Cortex of kidney (tissue), 1 donor: ENCODE results near the gene GTF3C4.

Source experiments
- DNase-seq: peaks from one replicate; lab custom pipeline; 2025; lab: John Stamatoyannopoulos, UW

The GTF3C4 gene, protein sequence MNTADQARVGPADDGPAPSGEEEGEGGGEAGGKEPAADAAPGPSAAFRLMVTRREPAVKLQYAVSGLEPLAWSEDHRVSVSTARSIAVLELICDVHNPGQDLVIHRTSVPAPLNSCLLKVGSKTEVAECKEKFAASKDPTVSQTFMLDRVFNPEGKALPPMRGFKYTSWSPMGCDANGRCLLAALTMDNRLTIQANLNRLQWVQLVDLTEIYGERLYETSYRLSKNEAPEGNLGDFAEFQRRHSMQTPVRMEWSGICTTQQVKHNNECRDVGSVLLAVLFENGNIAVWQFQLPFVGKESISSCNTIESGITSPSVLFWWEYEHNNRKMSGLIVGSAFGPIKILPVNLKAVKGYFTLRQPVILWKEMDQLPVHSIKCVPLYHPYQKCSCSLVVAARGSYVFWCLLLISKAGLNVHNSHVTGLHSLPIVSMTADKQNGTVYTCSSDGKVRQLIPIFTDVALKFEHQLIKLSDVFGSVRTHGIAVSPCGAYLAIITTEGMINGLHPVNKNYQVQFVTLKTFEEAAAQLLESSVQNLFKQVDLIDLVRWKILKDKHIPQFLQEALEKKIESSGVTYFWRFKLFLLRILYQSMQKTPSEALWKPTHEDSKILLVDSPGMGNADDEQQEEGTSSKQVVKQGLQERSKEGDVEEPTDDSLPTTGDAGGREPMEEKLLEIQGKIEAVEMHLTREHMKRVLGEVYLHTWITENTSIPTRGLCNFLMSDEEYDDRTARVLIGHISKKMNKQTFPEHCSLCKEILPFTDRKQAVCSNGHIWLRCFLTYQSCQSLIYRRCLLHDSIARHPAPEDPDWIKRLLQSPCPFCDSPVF

DNA sequence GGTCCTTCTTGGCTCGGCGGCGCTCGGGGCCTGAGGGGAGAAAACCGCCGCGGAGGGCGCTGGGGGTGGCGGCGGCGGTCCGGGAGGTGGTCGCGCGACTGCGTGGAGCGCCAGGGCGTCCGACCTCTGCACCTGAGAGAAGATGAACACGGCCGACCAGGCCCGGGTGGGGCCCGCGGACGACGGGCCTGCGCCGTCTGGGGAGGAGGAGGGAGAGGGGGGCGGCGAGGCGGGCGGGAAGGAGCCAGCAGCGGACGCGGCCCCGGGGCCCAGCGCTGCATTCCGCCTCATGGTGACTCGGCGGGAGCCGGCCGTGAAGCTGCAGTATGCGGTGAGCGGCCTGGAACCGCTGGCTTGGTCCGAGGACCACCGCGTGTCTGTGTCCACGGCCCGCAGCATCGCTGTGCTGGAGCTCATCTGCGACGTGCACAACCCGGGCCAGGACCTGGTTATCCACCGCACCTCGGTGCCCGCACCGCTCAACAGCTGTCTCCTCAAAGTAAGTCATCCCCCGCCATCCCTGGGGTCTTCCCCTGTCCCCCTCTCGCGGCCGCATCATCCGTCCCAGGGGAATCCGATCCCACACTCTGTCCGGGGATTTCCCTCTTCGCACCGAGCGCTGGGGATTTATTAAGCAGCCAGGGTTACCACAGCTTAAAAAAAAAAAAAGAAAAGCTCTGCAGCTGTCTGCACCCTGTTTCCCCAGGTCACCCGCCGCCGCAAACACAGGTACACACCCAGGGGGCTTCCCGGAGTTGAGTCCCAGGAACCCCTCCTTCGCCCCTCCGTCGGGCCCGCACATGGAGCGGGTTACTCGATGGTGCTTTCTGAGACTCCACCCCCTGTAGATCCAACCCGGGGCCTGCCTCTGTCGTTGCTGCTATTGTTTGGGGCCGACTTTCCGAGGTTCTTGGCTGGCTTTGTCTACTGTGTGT lies at the start of gene GTF3C4:
Gene GTF3C4, plus strand, starts transcription at position 8 of the 935 bp plus-strand sequence. Its CDS starts 135 bp downstream, at position 143.
- DNase-seq: no peak

- no peak for DNase-seq
These were observed 48.1 kb upstream of the GTF3C4 start for GRCh38 chr9:132622159-132622558.

DNA sequence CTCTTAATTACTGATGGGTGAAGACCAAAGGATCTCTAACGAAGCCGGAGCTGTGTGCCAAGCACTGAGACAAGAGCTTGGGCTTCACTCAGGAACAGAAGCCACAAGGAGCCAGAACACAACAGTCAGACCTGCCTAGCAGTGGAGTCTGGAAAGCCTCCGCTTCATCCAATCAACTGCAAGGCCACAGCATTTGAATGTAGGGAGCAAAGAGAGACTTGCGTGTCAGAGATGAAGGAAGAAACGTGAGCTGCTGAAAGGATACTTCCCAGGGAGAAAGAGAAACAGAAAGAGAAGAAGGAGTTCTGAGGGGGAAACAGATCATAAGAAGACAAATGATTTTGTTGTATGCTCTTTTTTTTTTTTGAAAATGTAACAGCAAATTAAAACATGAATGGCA lies 44.0 kb upstream of the GTF3C4 start:
- DNase-seq: no peak

GRCh38 chr9:132627106-132627505 lies 43.2 kb upstream of the GTF3C4 start:
- no peak for DNase-seq

- no peak for DNase-seq
These were observed 42.7 kb upstream of the GTF3C4 start for GRCh38 chr9:132627594-132627993.

GRCh38 chr9:132628746-132629145 lies 41.5 kb upstream of the GTF3C4 start:
- no peak for DNase-seq

DNA sequence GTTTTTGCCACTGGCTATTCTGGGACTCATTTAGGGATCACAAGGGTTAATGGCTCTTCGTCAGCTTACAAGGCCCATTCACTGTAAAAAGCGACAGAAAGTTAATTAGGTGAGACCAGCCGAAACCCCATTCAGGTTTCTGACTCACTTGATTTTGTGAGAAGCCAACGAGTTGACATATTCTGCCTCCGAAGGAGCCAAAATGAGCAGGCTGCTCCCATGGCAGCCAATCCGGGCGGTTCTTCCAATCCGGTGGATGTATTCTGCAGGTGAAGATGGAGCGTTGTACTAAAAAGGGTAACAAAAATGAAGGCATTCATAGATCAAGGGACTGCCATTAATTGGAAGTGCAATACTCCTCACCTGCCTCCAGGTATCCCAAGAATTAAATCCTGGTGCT lies 40.1 kb upstream of the GTF3C4 start:
- no peak for DNase-seq

DNA sequence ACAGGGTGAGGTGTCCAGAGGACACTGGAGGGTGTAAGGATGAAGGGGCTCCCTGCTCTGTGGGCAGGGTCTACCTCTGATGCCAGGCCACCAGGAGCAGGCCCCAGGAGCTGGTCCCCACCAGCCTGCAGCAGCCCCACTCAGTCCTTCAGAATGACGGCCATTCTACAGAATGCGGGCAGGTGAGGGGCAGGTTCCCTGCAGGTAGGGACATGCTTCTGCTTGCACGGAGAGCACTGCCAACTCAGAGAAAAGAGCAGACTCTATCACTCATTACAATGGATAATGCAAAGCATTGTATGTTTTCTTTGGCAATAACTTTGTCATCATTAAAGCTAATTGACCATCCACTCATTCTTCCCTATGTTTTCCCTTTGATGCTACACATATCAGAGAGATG lies 39.5 kb upstream of the GTF3C4 start:
- no peak for DNase-seq

DNA sequence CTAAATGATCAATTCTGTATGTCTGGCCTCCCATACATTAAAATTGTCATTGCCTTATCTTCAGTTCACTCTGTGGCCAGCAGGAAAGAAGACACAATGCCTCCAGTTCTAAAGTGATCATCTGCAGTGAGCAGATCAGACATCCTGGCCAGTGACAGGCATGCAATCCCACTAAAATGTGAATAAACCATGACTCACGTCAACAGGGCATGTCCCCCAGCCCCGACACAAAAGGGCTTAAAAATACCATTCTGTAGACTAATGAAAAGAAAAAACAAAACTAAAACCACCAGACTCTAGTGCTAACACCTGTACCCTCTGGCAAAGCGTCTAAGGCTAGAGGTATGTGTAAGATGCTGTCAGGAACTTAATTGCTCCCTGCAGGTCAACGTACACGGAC lies 39.0 kb upstream of the GTF3C4 start:
- DNase-seq: no peak

DNA sequence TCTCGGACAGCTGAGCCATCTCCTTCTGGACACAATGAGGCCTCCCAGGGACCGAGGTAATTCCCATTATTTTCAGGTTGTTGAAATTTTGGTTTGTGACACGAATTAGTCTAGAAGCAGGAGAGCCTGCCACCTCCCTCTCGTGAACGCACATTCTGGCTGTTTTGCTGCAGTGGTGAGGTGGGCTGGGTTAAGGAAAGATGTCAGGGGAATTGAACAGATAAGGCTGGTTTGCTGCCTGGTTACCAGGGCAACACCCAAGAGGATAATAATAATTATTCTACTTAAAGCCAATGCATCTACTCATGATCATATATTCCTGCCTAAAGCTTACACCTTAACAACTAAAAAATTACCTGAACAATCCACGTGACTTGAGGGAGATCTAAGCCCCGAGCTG lies 38.6 kb upstream of the GTF3C4 start:
- no peak for DNase-seq

DNA sequence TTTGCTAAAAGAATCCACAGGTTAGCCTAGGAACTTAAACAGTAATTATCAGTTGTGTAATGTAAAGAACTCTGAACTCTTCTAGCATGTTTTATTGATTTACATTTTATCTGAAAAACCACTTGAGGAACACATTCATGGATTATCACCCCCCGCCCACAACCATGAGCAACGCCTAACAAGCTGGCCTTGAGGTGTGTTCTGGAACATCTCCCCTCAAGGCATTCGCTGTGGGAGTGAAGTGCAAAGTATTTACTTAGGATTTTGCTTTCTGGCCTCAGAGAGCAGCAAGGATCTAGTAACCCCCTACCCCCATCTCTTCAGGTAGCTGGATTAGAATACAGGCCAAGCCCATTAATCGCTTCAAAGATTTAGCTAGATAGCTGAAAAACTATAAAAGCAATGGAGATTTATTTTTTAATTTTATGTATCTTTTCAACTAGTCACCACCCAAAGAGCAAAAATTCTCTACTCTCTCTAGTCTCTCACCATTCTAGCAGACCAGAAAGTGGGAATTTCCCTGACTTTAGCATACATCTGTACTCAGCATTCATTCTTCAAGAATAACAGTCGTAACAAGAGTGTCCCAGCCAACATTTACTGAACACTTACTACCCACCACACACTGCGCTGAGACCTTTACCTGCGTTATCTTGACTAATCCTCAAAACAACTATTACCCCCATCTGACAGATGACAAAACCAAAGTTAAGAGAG lies 37.7 kb upstream of the GTF3C4 start:
- no peak for DNase-seq

DNA sequence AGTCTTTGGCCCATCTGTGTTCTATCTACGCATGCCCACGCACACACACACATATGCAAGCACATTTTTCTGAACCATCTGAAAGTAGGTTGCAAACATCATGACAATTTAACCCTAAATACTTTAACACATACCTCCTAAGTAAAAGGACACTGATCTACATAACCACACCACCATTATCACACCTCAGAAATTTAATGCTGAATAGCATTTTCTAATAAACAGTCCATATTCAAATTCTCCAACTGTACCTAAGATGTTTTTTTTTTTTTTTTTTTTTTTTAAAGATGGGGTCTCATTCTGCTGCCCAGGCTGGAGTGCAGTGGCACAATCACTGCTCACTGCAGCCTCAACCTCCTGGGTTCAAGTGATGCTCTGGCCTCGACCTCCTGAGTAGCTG lies 35.9 kb upstream of the GTF3C4 start:
- DNase-seq: no peak

GRCh38 chr9:132637351-132637750 lies 32.9 kb upstream of the GTF3C4 start:
- no peak for DNase-seq

- DNase-seq: no peak
These were observed 32.5 kb upstream of the GTF3C4 start for GRCh38 chr9:132637801-132638200.

DNA sequence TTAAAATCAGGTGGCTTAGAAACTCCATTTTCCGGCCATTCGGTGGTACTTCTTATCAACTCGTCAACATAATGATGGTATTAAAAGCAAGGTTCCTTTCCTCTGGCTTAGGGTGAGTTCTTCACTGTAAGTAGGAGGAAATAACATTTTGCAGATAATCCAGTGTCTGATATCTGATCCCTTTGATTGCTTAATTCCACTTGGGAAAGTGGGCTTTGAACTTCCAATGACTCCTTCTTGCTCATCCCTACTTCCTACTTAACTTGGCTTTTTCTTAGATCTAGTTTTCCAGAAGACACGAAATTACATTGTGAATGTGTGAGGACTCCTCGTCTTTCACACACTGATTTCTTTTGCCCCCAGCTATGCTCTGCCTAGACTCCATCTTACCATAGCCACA lies 32.0 kb upstream of the GTF3C4 start:
- no peak for DNase-seq

GRCh38 chr9:132639322-132639721 lies 30.9 kb upstream of the GTF3C4 start:
- DNase-seq: no peak

GRCh38 chr9:132641216-132641615 lies 29.0 kb upstream of the GTF3C4 start:
- no peak for DNase-seq

GRCh38 chr9:132644251-132644650 lies 26.0 kb upstream of the GTF3C4 start:
- DNase-seq: no peak

GRCh38 chr9:132645306-132645705 lies 25.0 kb upstream of the GTF3C4 start:
- no peak for DNase-seq

DNA sequence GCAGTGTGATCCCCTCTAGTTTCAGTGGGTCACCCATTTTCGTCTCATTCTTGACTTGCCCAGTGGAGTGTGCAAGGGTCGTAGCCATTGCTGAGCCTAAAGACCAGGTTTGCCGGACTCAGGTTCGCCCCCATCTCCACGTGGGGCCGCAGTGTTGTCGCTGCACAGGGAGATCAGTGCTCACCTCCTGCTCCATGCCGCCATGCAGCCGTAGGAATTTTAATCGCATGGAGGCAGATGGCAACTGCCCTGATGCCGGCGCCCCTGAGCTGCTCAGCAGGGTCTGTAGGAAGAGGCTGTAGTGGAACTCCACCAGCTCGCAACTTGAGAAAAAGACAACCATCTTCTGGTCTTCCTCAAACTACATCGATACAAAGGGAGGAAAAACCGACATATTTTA lies 24.6 kb upstream of the GTF3C4 start:
- no peak for DNase-seq

DNA sequence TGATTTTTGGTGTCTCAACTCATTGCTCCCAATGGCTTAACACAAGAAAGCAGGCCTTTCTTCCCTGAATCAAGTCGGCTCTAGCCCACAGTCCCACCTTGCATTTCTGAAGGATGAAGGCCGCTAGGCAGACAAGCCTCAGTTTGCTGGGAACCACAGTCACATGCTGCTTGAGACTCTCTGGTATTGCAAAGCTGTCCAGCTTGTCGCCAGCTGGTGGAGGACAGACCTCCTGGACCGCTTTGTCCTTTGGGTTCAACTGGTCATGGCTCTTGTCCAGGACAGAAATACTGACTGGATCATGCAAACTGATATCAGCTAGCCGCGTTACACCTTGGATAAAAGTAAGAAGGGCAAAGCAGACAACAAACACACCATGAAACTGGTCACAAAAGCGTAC lies 23.5 kb upstream of the GTF3C4 start:
- no peak for DNase-seq

GRCh38 chr9:132647355-132647754 lies 22.9 kb upstream of the GTF3C4 start:
- no peak for DNase-seq
